ENCODE measurements around the gene OBP2B.

The OBP2B gene

GRCh38 chr9:133256136-133256461 lies 47.0 kb upstream of the OBP2B start:
- H2AFZ ChIP-seq (ENCODE audit: low read depth, low read length): no peak overlapping the region
- H3K4me1 ChIP-seq (ENCODE audit: control insufficient read depth, insufficient read depth, low read depth, low read length): no peaks in the 10 kb centered on the region
- no peak overlapping the region for H2BK15ac ChIP-seq (ENCODE audit: low read depth, poor library complexity, severe bottlenecking)
- no peak overlapping the region for H3K9ac ChIP-seq (ENCODE audit: low read length)
- peaks cover 31 to 37% of the 10 kb centered on the region in 2 experiments for H3K27me3 ChIP-seq (ENCODE audit: control insufficient read depth in 1 of 2, insufficient read depth in 1 of 2, low read length in 2 of 2)
- no peak for DNase-seq
- no peak overlapping the region for H3K4me2 ChIP-seq (ENCODE audit: low read length, poor library complexity, severe bottlenecking)
- no peak overlapping the region for H3K4ac ChIP-seq (ENCODE audit: low read depth in 1 of 2, low read length in 2 of 2)
- no peaks in the 10 kb centered on the region for H3K9me3 ChIP-seq (ENCODE audit: control insufficient read depth, low read length)
- no peak overlapping the region for H2BK12ac ChIP-seq (ENCODE audit: low read length in 2 of 2)
- no peak overlapping the region for H2AK5ac ChIP-seq (ENCODE audit: low read length, severe bottlenecking)
- H3K4me3 ChIP-seq (ENCODE audit: insufficient read depth in 1 of 2, low read depth in 1 of 2, low read length in 2 of 2): no peak overlapping the region
- no peak overlapping the region for H3K27ac ChIP-seq (ENCODE audit: low read length, poor library complexity, severe bottlenecking)
- WGBS: 95% methylated on average over 30 of the region's 30 CpGs
- H3K79me1 ChIP-seq (replicated peaks; ENCODE audit: low read length, poor library complexity, severe bottlenecking): no peaks in the 10 kb centered on the region
- no peak overlapping the region for H4K91ac ChIP-seq (ENCODE audit: low read length)
- no peak overlapping the region for H3K18ac ChIP-seq (ENCODE audit: low read depth in 1 of 2, low read length in 2 of 2)
- no peak overlapping the region for H3K23ac ChIP-seq (ENCODE audit: low read length in 2 of 2)
- no peak overlapping the region for H2BK120ac ChIP-seq (ENCODE audit: low read depth, low read length)
- no peak overlapping the region for H2BK5ac ChIP-seq (ENCODE audit: low read depth, low read length, poor library complexity, severe bottlenecking)
- no peaks in the 10 kb centered on the region for H3K36me3 ChIP-seq (ENCODE audit: control insufficient read depth in 1 of 2, insufficient read depth in 2 of 2, low read depth in 1 of 2, low read length in 2 of 2)
- no peak overlapping the region for H3K14ac ChIP-seq (ENCODE audit: low read length in 2 of 2)
- H4K8ac ChIP-seq (ENCODE audit: low read length): no peak overlapping the region

DNA sequence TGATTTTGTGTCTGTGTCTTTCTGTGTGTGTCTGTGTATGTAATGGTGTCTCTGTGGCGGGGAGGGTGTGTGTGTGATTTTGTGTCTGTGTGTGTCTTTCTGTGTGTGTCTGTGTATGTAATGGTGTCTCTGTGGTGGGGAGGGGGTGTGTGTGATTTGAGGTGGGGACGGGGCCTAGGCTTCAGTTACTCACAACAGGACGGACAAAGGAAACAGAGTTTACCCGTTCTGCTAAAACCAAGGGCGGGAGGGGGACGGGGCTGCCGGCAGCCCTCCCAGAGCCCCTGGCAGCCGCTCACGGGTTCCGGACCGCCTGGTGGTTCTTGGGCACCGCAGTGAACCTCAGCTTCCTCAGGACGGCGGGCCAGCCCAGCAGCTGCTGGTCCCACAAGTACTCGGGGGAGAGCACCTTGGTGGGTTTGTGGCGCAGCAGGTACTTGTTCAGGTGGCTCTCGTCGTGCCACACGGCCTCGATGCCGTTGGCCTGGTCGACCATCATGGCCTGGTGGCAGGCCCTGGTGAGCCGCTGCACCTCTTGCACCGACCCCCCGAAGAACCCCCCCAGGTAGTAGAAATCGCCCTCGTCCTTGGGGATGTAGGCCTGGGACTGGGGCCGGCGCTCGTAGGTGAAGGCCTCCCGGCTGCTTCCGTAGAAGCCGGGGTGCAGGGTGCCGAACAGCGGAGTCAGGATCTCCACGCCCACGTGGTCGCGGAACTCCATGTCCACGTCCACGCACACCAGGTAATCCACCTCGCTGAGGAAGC lies 46.5 kb upstream of the OBP2B start:
- WGBS: 95% methylated on average over 41 of the region's 42 CpGs

DNA sequence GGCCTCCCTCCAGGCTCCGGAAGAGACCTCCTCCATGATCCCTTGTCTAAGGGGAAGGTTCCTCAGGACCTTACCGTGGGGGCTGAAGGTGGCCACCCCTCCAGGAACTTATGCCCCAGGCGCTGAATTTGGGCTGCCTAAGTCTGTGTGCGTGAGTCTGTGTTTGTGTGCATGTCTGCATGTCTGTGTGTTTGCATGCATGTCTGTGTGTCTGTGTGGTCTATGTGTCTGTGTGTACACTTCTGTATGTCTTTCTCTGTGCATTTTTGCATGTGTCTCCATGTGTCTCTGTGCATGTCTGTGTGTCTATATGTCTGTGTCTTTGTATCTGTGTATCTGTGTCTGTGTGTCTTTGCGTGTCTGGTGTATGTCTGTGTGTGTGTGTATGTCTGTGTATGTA lies 45.4 kb upstream of the OBP2B start:
- Histone ChIP-seq H3K4me2 (ENCODE audit: low read length, poor library complexity, severe bottlenecking) (no peak overlapping the region), H3K27ac (ENCODE audit: low read length, poor library complexity, severe bottlenecking) (no peak overlapping the region), H3K79me1 (replicated peaks; ENCODE audit: low read length, poor library complexity, severe bottlenecking) (no peaks in the 10 kb centered on the region), H3K9me3 (ENCODE audit: control insufficient read depth, low read length) (no peaks in the 10 kb centered on the region), H3K18ac (ENCODE audit: low read depth in 1 of 2, low read length in 2 of 2) (no peak overlapping the region), H3K4ac (ENCODE audit: low read depth in 1 of 2, low read length in 2 of 2) (no peak overlapping the region), H2AK5ac (ENCODE audit: low read length, severe bottlenecking) (no peak overlapping the region), H3K27me3 (ENCODE audit: control insufficient read depth in 1 of 2, insufficient read depth in 1 of 2, low read length in 2 of 2) (peaks cover 37 to 53% of the 10 kb centered on the region in 2 experiments), H2BK15ac (ENCODE audit: low read depth, poor library complexity, severe bottlenecking) (no peak overlapping the region), H3K14ac (ENCODE audit: low read length in 2 of 2) (no peak overlapping the region), H3K36me3 (ENCODE audit: control insufficient read depth in 1 of 2, insufficient read depth in 2 of 2, low read depth in 1 of 2, low read length in 2 of 2) (no peaks in the 10 kb centered on the region), H2BK5ac (ENCODE audit: low read depth, low read length, poor library complexity, severe bottlenecking) (no peak overlapping the region), H3K4me3 (ENCODE audit: insufficient read depth in 1 of 2, low read depth in 1 of 2, low read length in 2 of 2) (no peak overlapping the region), H3K23ac (ENCODE audit: low read length in 2 of 2) (peak overlapping the region in 1 of 2 experiments; percentile 73), H2BK120ac (ENCODE audit: low read depth, low read length) (no peak overlapping the region), H4K8ac (ENCODE audit: low read length) (no peak overlapping the region), H4K91ac (ENCODE audit: low read length) (no peak overlapping the region), H3K9ac (ENCODE audit: low read length) (no peak overlapping the region), H3K4me1 (ENCODE audit: control insufficient read depth, insufficient read depth, low read depth, low read length) (no peaks in the 10 kb centered on the region), H2BK12ac (ENCODE audit: low read length in 2 of 2) (no peak overlapping the region), H2AFZ (ENCODE audit: low read depth, low read length) (no peak overlapping the region)
- WGBS: 89% methylated on average over 5 of the region's 5 CpGs
- no peak for DNase-seq

More for the DNA sequence above, 46.5 kb upstream of the OBP2B start:
- no peak overlapping the region for H3K4ac ChIP-seq (ENCODE audit: low read depth in 1 of 2, low read length in 2 of 2)
- H3K4me3 ChIP-seq (ENCODE audit: insufficient read depth in 1 of 2, low read depth in 1 of 2, low read length in 2 of 2): no peak overlapping the region
- no peak overlapping the region for H3K27ac ChIP-seq (ENCODE audit: low read length, poor library complexity, severe bottlenecking)
- H3K4me1 ChIP-seq (ENCODE audit: control insufficient read depth, insufficient read depth, low read depth, low read length): no peaks in the 10 kb centered on the region
- H3K9ac ChIP-seq (ENCODE audit: low read length): no peak overlapping the region
- H2BK15ac ChIP-seq (ENCODE audit: low read depth, poor library complexity, severe bottlenecking): no peak overlapping the region
- H3K79me1 ChIP-seq (replicated peaks; ENCODE audit: low read length, poor library complexity, severe bottlenecking): no peaks in the 10 kb centered on the region
- DNase-seq: no peak
- H2AFZ ChIP-seq (ENCODE audit: low read depth, low read length): no peak overlapping the region
- H4K91ac ChIP-seq (ENCODE audit: low read length): no peak overlapping the region
- H3K27me3 ChIP-seq (ENCODE audit: control insufficient read depth in 1 of 2, insufficient read depth in 1 of 2, low read length in 2 of 2): peaks cover 31 to 42% of the 10 kb centered on the region in 2 experiments
- no peaks in the 10 kb centered on the region for H3K9me3 ChIP-seq (ENCODE audit: control insufficient read depth, low read length)
- H2BK12ac ChIP-seq (ENCODE audit: low read length in 2 of 2): no peak overlapping the region
- H3K14ac ChIP-seq (ENCODE audit: low read length in 2 of 2): no peak overlapping the region
- H2BK120ac ChIP-seq (ENCODE audit: low read depth, low read length): no peak overlapping the region
- no peak overlapping the region for H3K18ac ChIP-seq (ENCODE audit: low read depth in 1 of 2, low read length in 2 of 2)
- no peak overlapping the region for H3K23ac ChIP-seq (ENCODE audit: low read length in 2 of 2)
- H2BK5ac ChIP-seq (ENCODE audit: low read depth, low read length, poor library complexity, severe bottlenecking): no peak overlapping the region
- H2AK5ac ChIP-seq (ENCODE audit: low read length, severe bottlenecking): no peak overlapping the region
- H4K8ac ChIP-seq (ENCODE audit: low read length): no peak overlapping the region
- H3K4me2 ChIP-seq (ENCODE audit: low read length, poor library complexity, severe bottlenecking): no peak overlapping the region
- no peaks in the 10 kb centered on the region for H3K36me3 ChIP-seq (ENCODE audit: control insufficient read depth in 1 of 2, insufficient read depth in 2 of 2, low read depth in 1 of 2, low read length in 2 of 2)

DNA sequence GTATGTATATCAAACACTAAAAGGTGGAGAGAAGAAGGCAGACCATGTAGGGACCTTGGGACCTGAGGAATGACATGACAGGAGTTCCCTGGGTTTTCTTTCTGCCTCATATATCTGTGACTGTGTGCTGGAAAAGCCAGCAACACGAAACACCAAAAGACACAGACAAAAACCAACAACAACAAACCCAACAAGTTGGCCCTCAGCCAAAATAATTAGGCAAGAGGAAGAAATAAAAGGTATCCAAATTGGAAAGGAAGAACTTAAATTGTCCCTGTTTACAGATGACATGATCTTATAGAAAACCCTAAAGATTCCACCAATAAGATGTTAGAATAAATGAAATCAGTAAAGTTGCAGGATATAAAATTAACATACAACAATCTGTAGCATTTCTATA lies 44.2 kb upstream of the OBP2B start:
- no peak overlapping the region for H4K91ac ChIP-seq (ENCODE audit: low read length)
- H3K9me3 ChIP-seq (ENCODE audit: control insufficient read depth, low read length): no peaks in the 10 kb centered on the region
- H2BK120ac ChIP-seq (ENCODE audit: low read depth, low read length): no peak overlapping the region
- no peak for DNase-seq
- peaks cover 48 to 62% of the 10 kb centered on the region in 2 experiments for H3K27me3 ChIP-seq (ENCODE audit: control insufficient read depth in 1 of 2, insufficient read depth in 1 of 2, low read length in 2 of 2)
- no peaks in the 10 kb centered on the region for H3K4me1 ChIP-seq (ENCODE audit: control insufficient read depth, insufficient read depth, low read depth, low read length)
- H3K18ac ChIP-seq (ENCODE audit: low read depth in 1 of 2, low read length in 2 of 2): no peak overlapping the region
- no peak overlapping the region for H3K9ac ChIP-seq (ENCODE audit: low read length)
- H3K4ac ChIP-seq (ENCODE audit: low read depth in 1 of 2, low read length in 2 of 2): no peak overlapping the region
- no peak overlapping the region for H3K4me2 ChIP-seq (ENCODE audit: low read length, poor library complexity, severe bottlenecking)
- no peak overlapping the region for H3K4me3 ChIP-seq (ENCODE audit: insufficient read depth in 1 of 2, low read depth in 1 of 2, low read length in 2 of 2)
- H3K79me1 ChIP-seq (replicated peaks; ENCODE audit: low read length, poor library complexity, severe bottlenecking): no peaks in the 10 kb centered on the region
- WGBS: no CpG with 5 or more reads among the region's 1 CpG
- H3K27ac ChIP-seq (ENCODE audit: low read length, poor library complexity, severe bottlenecking): no peak overlapping the region
- H2AK5ac ChIP-seq (ENCODE audit: low read length, severe bottlenecking): no peak overlapping the region
- no peak overlapping the region for H2AFZ ChIP-seq (ENCODE audit: low read depth, low read length)
- no peak overlapping the region for H4K8ac ChIP-seq (ENCODE audit: low read length)
- no peak overlapping the region for H2BK15ac ChIP-seq (ENCODE audit: low read depth, poor library complexity, severe bottlenecking)
- no peak overlapping the region for H3K14ac ChIP-seq (ENCODE audit: low read length in 2 of 2)
- H2BK5ac ChIP-seq (ENCODE audit: low read depth, low read length, poor library complexity, severe bottlenecking): no peak overlapping the region
- no peak overlapping the region for H3K23ac ChIP-seq (ENCODE audit: low read length in 2 of 2)
- H2BK12ac ChIP-seq (ENCODE audit: low read length in 2 of 2): no peak overlapping the region
- H3K36me3 ChIP-seq (ENCODE audit: control insufficient read depth in 1 of 2, insufficient read depth in 2 of 2, low read depth in 1 of 2, low read length in 2 of 2): no peaks in the 10 kb centered on the region
